OCI-LY1 (cell line): ENCODE data around the gene NOCT.

ENCODE experiments used
- EZH2 ChIP-seq: fragments of 200-600 bp; sonication (generic), shearing (Covaris generic); IDR thresholded peaks from 2 replicates; pipeline ENCODE4 v1.8.0; 2017; ENCODE audit warnings: borderline replicate concordance, mixed run types, mild to moderate bottlenecking, antibody characterized with exemption, low read length, moderate library complexity, mixed read lengths
- TF ChIP-seq, protein P1 (sequence below): fragments of 200-600 bp; sonication (generic), shearing (Covaris generic); IDR thresholded peaks from 2 replicates; pipeline ENCODE4 v1.5.1; 2017; ENCODE audit warnings: mild to moderate bottlenecking, antibody characterized with exemption, low read length, moderate library complexity, mixed read lengths

DNA sequence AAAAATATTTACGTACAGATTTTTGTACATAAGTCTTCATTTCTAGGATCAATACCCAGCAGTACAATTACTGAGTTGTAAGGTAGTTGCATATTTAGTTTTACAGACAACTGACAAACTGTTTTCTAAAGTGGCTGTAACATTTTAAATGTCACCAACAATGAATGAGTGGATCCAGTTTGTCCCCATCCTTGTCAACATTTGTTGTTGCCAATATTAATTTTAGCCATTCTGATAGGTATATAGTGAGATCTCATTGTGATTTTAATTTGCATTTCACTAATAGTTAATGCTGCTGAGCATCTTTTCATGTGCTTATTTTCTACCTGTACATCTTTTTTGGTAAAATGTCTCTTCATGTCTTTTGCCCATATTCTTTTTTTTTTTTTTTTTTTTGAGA is 30.9 kb upstream of the NOCT start:
- TF ChIP-seq, protein P1, sequence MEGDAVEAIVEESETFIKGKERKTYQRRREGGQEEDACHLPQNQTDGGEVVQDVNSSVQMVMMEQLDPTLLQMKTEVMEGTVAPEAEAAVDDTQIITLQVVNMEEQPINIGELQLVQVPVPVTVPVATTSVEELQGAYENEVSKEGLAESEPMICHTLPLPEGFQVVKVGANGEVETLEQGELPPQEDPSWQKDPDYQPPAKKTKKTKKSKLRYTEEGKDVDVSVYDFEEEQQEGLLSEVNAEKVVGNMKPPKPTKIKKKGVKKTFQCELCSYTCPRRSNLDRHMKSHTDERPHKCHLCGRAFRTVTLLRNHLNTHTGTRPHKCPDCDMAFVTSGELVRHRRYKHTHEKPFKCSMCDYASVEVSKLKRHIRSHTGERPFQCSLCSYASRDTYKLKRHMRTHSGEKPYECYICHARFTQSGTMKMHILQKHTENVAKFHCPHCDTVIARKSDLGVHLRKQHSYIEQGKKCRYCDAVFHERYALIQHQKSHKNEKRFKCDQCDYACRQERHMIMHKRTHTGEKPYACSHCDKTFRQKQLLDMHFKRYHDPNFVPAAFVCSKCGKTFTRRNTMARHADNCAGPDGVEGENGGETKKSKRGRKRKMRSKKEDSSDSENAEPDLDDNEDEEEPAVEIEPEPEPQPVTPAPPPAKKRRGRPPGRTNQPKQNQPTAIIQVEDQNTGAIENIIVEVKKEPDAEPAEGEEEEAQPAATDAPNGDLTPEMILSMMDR, result no peak
- no peak for TF ChIP-seq EZH2
